Pancreas (tissue), 10 donors: Measurements from ENCODE around the gene LMX1B. TPM values are rescaled to one million over a fixed set of nuclear protein-coding genes. Genes with fewer than 3 reads are reported as not detected.

ENCODE experiments used
- ATAC-seq, 4 donors: fragments of 200-7000 bp; cut with Tn5 transposase; one replicate each; pipeline versions ENCODE4 v1.8.0 to v1.9.1; 2020; ENCODE audit warnings: mild to moderate bottlenecking in 4 of 4, moderate library complexity in 4 of 4
- DNase-seq, 6 donors: peaks; one replicate each; pipeline ENCODE4 v3.0.0-alpha.2; 2020
- FAIRE-seq: peaks from 2 replicates; lab custom pipeline; 2012; peaks lifted over from hg19 to GRCh38; lab: Jason Lieb, UNC
- H3K27ac ChIP-seq, 4 donors: fragments of 200-600 bp; sonication (generic); 1 replicate in 3 of 4; 2 replicates in 1 of 4; pipeline versions ENCODE4 v1.5.0 to v1.8.0; 2020
- H3K27me3 ChIP-seq, 4 donors: fragments of 200-600 bp; one replicate each; pipeline ENCODE4 v1.8.0; 2021
- H3K36me3 ChIP-seq, 3 donors: fragments of 200-600 bp; sonication (generic) in 1 of 3; one replicate each; pipeline versions ENCODE4 v1.5.0 to v1.8.0; 2020 to 2021
- H3K4me1 ChIP-seq, 3 donors: fragments of 200-600 bp; one replicate each; pipeline ENCODE4 v1.8.0; 2021
- H3K4me3 ChIP-seq, 4 donors: fragments of 200-600 bp; sonication (generic) in 2 of 4; one replicate each; pipeline versions ENCODE4 v1.5.0 to v1.8.0; 2020 to 2021
- H3K9me3 ChIP-seq, 4 donors: fragments of 200-600 bp; one replicate each; pipeline ENCODE4 v1.8.0; 2021
- WGBS, 2 donors: extraction: QIAGEN DNeasy Blood & Tissue Kit; methylation state at CpG; one replicate each; pipeline ENCODE4 v1.1.7; 2013; 5-methylcytosine and 5-hydroxymethylcytosine counted together
- intact Hi-C, 3 donors: fragments of 100-400 bp; cut with DNase I; formaldehyde crosslinking; loops; one replicate each; pipeline versions ENCODE4 v1.11.1 to v1.14.2; 2022
- polyA plus RNA-seq, 2 donors: library from polyadenylated mRNA; stranded (reverse); fragments of 200-250 nt; gene quantifications; one replicate each; pipeline ENCODE4 v1.2.3, GENCODE V29; 2013
- total RNA-seq, 6 donors: library from RNA; stranded (reverse); fragmentation: NEBNext Ultra II Directional in 4 of 6; extraction: Animal tissue kit (Norgen Biotek cat#: 25700) in 4 of 6; gene quantifications; one replicate each; pipeline versions ENCODE4 v1.2.1 to v1.2.4, GENCODE V29; 2021 to 2023
- TF ChIP-seq, protein P1 (sequence below), 4 donors: fragments of 200-600 bp; sonication (generic) in 3 of 4; IDR thresholded peaks; one replicate each; pipeline versions ENCODE4 v1.5.0 to v1.8.0; 2021; ENCODE audit warnings: antibody characterized with exemption in 4 of 4
- donor health status: healthy with polysubstance abuse.
- donor health status: DM: no; HTN: no; CAD: no; lungs with moderate emphysema.
- donor health status: DM: no; HTN: no; CAD: no.
- donor health status: control.
- donor health status: control.
- donor health status: Bipolar disorder and iron deficiency.
- donor health status: DM: yes; HTN: yes; CAD: no.
- donor health status: DM: no; HTN: no; CAD: no.
- donor health status: DM: no; HTN: no; CAD: no.
- donor health status: DM: yes; HTN: yes; CAD: no.

The LMX1B gene
- total and polyA plus RNA-seq, 8 donors, result 0.05 to 1.2 (median 0.46) TPM

GRCh38 chr9:126735482-126735881 lies 121.8 kb downstream of the LMX1B start:
- Histone ChIP-seq H3K4me1 (no peaks in the 10 kb centered on the region), H3K9me3 (peaks cover 0 to 4% (median 0%) of the 10 kb centered on the region in 4 donors), H3K27ac (no peak overlapping the region), H3K36me3 (no peaks in the 10 kb centered on the region), H3K4me3 (no peak overlapping the region), H3K27me3 (peaks cover 0 to 4% (median 0%) of the 10 kb centered on the region in 4 donors)
- no peak for DNase-seq
- no peak for FAIRE-seq
- intact Hi-C loops, result no loop called here
- TF ChIP-seq, protein P1, sequence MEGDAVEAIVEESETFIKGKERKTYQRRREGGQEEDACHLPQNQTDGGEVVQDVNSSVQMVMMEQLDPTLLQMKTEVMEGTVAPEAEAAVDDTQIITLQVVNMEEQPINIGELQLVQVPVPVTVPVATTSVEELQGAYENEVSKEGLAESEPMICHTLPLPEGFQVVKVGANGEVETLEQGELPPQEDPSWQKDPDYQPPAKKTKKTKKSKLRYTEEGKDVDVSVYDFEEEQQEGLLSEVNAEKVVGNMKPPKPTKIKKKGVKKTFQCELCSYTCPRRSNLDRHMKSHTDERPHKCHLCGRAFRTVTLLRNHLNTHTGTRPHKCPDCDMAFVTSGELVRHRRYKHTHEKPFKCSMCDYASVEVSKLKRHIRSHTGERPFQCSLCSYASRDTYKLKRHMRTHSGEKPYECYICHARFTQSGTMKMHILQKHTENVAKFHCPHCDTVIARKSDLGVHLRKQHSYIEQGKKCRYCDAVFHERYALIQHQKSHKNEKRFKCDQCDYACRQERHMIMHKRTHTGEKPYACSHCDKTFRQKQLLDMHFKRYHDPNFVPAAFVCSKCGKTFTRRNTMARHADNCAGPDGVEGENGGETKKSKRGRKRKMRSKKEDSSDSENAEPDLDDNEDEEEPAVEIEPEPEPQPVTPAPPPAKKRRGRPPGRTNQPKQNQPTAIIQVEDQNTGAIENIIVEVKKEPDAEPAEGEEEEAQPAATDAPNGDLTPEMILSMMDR (IDR thresholded peaks at IDR 0.05), result no peak
- WGBS, 2 donors, result 92 to 95% methylated on average over 1 of the region's 1 CpG
- no peak for ATAC-seq

DNA sequence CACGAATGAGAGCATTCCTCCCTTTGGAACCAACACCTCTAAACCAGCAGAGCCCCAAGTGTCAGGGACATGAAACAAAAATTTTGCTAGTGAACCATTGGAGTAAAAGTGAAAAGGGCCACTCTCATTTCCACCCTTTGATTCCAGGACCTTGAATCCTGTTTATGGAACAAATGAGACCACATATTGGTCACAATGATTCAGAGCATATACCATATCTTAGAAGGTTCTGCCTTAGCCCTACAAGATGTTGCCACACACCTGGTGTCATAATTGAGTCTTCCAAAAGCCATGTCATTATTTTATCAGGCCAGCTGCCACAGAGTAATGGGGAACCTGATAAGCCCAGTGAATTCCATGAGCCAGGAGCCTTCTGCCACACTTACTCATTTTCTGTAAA lies 124.8 kb downstream of the LMX1B start:
- no peak for ATAC-seq
- Histone ChIP-seq H3K27ac (no peak overlapping the region), H3K27me3 (no peaks in the 10 kb centered on the region), H3K4me3 (no peak overlapping the region), H3K9me3 (peaks cover 0 to 4% (median 0%) of the 10 kb centered on the region in 4 donors), H3K36me3 (no peaks in the 10 kb centered on the region), H3K4me1 (no peaks in the 10 kb centered on the region)
- TF ChIP-seq, protein P1 (IDR thresholded peaks at IDR 0.05), result no peak
- 26 to 50% methylated on average over 1 of the region's 1 CpG for WGBS, 2 donors
- DNase-seq, result no peak
- FAIRE-seq, result no peak
- intact Hi-C loops, result no loop called here

- no peaks in the 10 kb centered on the region for H3K9me3 ChIP-seq
- TF ChIP-seq, protein P1 (IDR thresholded peaks at IDR 0.05), result no peak
- H3K27ac ChIP-seq, result no peak overlapping the region
- no peaks in the 10 kb centered on the region for H3K36me3 ChIP-seq
- H3K27me3 ChIP-seq, result no peaks in the 10 kb centered on the region
- FAIRE-seq (no peak), ATAC-seq (no peak), DNase-seq (no peak)
- no peaks in the 10 kb centered on the region for H3K4me1 ChIP-seq
- no peak overlapping the region for H3K4me3 ChIP-seq
- 72 to 87% methylated on average over 5 of the region's 5 CpGs for WGBS, 2 donors
- intact Hi-C loops, result no loop called here
These were observed 129.3 kb downstream of the LMX1B start for GRCh38 chr9:126743041-126743440.

- Histone ChIP-seq H3K4me3 (no peak overlapping the region), H3K9me3 (no peaks in the 10 kb centered on the region), H3K27ac (no peak overlapping the region), H3K27me3 (no peaks in the 10 kb centered on the region), H3K36me3 (no peaks in the 10 kb centered on the region), H3K4me1 (no peaks in the 10 kb centered on the region)
- no peak for DNase-seq
- TF ChIP-seq, protein P1 (IDR thresholded peaks at IDR 0.05), result no peak
- intact Hi-C loops, result no loop called here
- ATAC-seq, result no peak
- 46 to 47% methylated on average over 10 of the region's 10 CpGs for WGBS, 2 donors
- FAIRE-seq, result no peak
These were observed 132.1 kb downstream of the LMX1B start for GRCh38 chr9:126745574-126746411.

Other genes with a start within 250 kb of the LMX1B start
- 1 to 10 TPM; 4.6 to 8.5 (median 5.8) TPM for gene ZBTB43, start 191.1 kb downstream of the LMX1B start, total RNA-seq
- gene ZBTB43, start 191.1 kb downstream of the LMX1B start, polyA plus RNA-seq, result 1 to 10 TPM; 2.2 to 3.1 TPM
- 1 to 10 TPM; 2.4 to 6.3 (median 2.7) TPM for gene ZBTB34, start 246.7 kb downstream of the LMX1B start, total RNA-seq
- gene ZBTB34, start 246.7 kb downstream of the LMX1B start, polyA plus RNA-seq, result 1 to 10 TPM; 1.3 to 1.8 TPM